WERI-Rb-1 (cell line): ENCODE results near the gene CTDNEP1.
A peak's percentile ranks its signal among the peaks of the same experiment; 100 is the strongest.

Experiments
- DNase-seq: peaks from one replicate; pipeline ENCODE4 v3.0.0-alpha.2; 2020
- H3K27ac ChIP-seq: fragments of 250-450 bp; sonication (Bioruptor Pico); 2 replicates; pipeline ENCODE4 v1.5.1; 2020; ENCODE audit warnings: mild to moderate bottlenecking, moderate library complexity
- H3K27me3 ChIP-seq: fragments of 250-450 bp; sonication (Bioruptor Pico); 2 replicates; pipeline ENCODE4 v1.5.1; 2021; ENCODE audit warnings: mild to moderate bottlenecking, low read depth, moderate library complexity; ENCODE audit not compliant: insufficient read depth, severe bottlenecking
- H3K36me3 ChIP-seq: fragments of 250-450 bp; sonication (Bioruptor Pico); 2 replicates; pipeline ENCODE4 v1.5.1; 2020; ENCODE audit warnings: mild to moderate bottlenecking, moderate library complexity
- H3K4me3 ChIP-seq: 2 replicates; pipeline ENCODE4 v1.5.1; 2011; ENCODE audit warnings: low read depth, mild to moderate bottlenecking, control low read depth, low read length
- H3K9me3 ChIP-seq: fragments of 250-450 bp; sonication (Bioruptor Pico); 2 replicates; pipeline ENCODE4 v1.5.1; 2021; ENCODE audit warnings: mild to moderate bottlenecking, moderate library complexity; ENCODE audit not compliant: severe bottlenecking
- CTCF ChIP-seq: IDR thresholded peaks from 2 replicates; pipeline ENCODE4 v1.5.1; 2011; ENCODE audit warnings: low read depth, mild to moderate bottlenecking, control low read depth, inconsistent platforms, low read length

Gene CTDNEP1

GRCh38 chr17:7262935-7263800 is 11.6 kb upstream of the CTDNEP1 start:
- no peak for TF ChIP-seq CTCF
- Histone ChIP-seq H3K4me3 (no peak overlapping the region), H3K27me3 (no peaks in the 10 kb centered on the region), H3K27ac (peak overlapping the region; percentile 42), H3K36me3 (peaks cover 15% of the 10 kb centered on the region), H3K9me3 (no peaks in the 10 kb centered on the region)
- peak; percentile 57 for DNase-seq

- Histone ChIP-seq H3K4me3 (peak within 1 kb of the TSS; percentile 56), H3K27ac (peak within 1 kb of the TSS; percentile 71), H3K27me3 (no peaks in the 10 kb centered on the region), H3K36me3 (peaks cover 24% of the 10 kb centered on the region), H3K9me3 (no peaks in the 10 kb centered on the region)
- TF ChIP-seq CTCF, result no peak
- DNase-seq, result no peak
These were observed 10.8 kb upstream of the CTDNEP1 start, which contains the start of gene CLDN7 for GRCh38 chr17:7262192-7262934. Gene CLDN7 (minus strand): TSS chr17:7262478. CDS start chr17:7262043, 435 bp downstream.

- Histone ChIP-seq H3K27ac (peak overlapping the region; percentile 71), H3K9me3 (no peaks in the 10 kb centered on the region), H3K4me3 (peak overlapping the region; percentile 56), H3K27me3 (no peaks in the 10 kb centered on the region), H3K36me3 (peaks cover 31% of the 10 kb centered on the region)
- TF ChIP-seq CTCF, result no peak
- DNase-seq, result no peak
These were observed 10.1 kb upstream of the CTDNEP1 start for GRCh38 chr17:7261379-7262191.

- peak; percentile 70 for DNase-seq
- H3K27me3 ChIP-seq, result no peaks in the 10 kb centered on the region
- peak overlapping the region; percentile 56 for H3K4me3 ChIP-seq
- no peak for TF ChIP-seq CTCF
- H3K36me3 ChIP-seq, result peaks cover 39% of the 10 kb centered on the region
- H3K9me3 ChIP-seq, result no peaks in the 10 kb centered on the region
- peak overlapping the region; percentile 71 for H3K27ac ChIP-seq
These were observed 9.3 kb upstream of the CTDNEP1 start for GRCh38 chr17:7260651-7261378.

GRCh38 chr17:7260151-7260550 is 8.6 kb upstream of the CTDNEP1 start:
- Histone ChIP-seq H3K27ac (peak overlapping the region; percentile 71), H3K36me3 (peaks cover 46% of the 10 kb centered on the region), H3K27me3 (no peaks in the 10 kb centered on the region), H3K9me3 (no peaks in the 10 kb centered on the region), H3K4me3 (no peak overlapping the region)
- DNase-seq, result no peak
- no peak for TF ChIP-seq CTCF
